Amniotic epithelial cell (primary cell): Measurements from ENCODE around the gene SGCD.

ENCODE experiments used
- DNase-seq: peaks from one replicate; pipeline ENCODE4 v3.0.0-alpha.2; 2010; ENCODE audit warnings: low read depth

The SGCD gene

DNA sequence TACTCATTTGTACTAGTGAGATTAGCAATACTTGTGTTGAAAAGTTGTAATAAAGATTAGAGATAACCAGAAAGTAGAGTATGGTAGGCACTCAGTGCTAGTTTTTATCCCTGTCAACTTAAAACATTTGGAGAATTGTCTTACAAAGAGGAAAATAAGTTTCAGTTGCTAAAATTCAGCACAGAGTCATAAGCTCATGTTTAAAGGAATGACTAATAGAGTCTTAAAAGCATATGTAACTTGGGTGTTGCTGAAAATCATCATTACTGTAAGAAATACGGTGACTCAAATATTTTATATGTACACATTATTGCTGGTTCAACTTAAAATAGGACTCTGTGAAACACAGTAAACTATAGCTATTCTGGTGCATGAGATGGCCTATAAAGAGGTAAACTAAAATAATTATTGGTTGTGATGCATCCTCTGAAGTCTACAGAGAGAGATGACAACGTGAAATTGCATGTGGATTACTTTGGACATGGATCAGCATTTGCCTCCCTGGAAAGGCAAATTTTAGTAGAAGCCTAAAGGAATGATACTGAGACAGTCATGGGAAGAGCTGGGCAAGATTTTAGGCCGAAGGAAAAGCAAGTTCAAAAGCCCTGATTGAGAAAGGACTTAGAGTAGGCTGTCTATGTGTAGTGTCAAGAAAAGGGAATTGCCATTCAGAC is 34.6 kb downstream of the SGCD start:
- DNase-seq = no peak

DNA sequence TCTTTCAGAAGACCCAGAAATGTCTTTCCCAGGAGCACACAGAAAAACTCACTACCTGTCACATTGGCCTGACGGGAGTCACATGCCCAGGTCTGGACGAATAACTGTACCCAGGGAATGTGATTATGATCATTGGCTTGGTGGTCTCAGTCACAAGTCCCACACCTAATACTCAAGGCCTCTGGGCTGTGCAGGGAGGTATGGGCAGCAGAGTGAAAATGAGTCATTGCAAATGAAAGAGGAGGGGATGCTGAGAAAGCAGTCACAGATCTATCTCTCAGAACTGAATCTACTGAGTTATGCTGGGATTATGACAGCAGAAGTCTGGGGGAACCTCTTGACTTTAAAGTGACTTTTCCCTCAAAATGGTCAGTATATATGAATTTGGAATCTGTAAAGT is 36.9 kb downstream of the SGCD start:
- DNase-seq = no peak

DNA sequence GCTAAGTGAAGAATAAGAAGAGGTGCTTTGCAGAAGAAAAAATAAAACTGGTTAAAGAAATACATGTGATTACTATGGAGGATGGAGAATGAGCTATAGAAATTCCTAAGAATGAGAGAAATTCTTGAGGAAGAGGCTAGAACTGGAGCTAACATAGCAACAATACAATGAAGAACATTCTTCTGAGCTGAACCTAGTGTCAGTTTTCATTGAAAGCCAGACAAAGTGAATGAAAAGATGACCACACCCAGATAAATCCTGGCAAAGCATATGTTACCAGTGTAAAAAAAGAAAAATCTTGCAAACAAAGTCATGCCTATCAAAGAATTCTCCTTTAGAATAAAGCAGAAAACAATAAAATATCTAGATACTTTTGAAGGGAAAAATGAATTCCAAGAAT is 39.6 kb downstream of the SGCD start:
- DNase-seq = no peak

DNA sequence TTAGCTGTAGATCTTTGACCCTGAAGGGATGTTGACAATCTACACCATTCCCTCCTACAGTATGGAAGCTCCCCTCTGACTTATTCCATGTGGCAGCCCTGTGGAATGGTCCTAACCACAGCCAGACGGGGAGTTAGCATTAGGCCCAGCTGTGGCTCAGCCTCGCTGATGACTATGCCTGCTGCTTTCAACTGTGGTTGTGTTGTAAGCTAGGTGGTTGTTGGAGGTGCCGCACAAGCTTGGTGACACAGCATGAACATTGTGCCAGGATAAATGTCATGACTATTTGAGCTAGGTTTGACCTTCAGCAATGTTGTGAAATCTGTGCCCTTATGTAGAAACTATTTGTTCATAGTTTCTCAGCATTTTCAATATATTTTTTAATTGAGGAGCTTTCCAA is 40.6 kb downstream of the SGCD start:
- DNase-seq = peak; percentile 10

DNA sequence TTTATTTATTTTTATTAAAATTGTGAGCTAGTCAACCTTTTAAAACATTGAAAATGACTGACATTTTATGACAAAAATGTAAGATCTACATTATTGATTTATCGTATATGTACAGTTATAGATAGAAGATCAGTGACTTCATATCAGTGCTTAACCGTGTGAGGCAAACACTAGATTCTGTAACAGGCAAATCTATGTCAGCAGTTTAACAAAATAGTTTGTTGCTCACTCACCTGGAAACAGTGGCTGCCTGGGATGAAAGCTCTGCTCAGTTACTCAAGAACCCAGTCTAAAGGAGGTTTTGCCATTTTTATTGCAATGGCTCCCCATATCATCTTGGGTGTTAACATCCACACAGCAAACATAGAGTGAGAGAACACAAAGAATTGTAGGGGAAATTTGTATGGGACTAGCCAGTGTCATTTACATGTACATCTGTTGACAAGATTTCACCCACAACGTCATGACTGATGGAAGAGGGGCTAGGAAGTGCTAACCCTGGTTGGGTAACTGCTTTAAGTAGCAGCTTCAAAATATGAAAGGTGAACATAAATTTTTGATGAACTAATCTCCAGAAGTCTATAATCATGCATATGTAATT is 49.0 kb downstream of the SGCD start:
- no peak for DNase-seq

DNA sequence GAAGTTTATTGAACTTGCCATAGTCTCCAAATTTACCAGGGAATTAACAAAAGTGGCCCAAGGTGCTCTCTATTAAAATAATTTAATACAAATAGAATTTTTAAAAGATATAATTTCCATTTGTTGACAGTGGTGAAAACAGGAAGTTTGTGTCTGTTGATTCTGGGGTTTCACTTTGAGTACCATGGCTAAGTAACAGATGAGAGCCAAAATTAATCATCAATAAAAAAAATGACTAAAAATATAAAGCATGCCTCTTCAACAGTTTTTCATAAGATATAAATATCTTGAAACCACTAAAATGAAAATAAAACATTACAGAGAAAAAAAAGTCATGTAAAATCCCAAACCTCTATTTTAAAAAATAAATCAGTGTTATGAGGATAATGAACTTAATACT is 49.8 kb downstream of the SGCD start:
- no peak for DNase-seq

DNA sequence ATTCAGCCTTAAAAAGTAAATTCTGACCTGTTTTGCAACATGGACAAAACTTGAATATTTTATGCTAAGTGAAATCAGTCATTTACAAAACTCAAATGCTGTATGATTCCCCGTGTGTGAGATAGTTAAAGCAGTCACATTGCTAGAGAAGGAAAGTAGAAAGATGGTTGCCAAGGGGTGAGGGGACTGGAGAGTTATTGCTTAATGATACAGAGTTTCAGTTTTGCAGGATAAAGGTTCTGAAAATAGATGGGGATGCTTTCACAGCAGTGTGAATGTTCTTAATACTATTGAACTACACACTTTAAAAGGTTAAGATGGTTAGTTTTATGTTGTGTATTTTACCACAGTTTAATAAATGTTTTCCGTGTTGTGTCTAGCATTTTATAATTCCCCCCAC is 51.2 kb downstream of the SGCD start:
- no peak for DNase-seq

DNA sequence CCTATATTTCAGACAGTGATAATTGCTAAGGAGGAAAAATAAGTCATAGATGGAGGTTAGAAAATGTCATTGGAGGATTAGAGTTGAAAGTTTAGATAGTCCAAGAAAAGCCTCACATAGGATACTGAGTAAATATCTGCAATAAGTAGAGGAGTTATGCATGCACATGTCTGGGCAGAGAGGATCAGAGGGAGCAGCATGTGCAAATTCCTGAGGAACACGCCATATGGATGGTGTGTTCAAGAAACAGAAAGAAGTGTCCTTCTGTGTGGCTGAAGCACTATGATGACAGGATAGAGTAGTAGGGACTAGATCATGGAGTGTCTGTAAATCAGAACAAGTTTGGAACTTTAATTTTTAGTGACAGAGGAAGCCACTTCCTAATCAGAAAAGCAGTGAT is 52.2 kb downstream of the SGCD start:
- no peak for DNase-seq

DNA sequence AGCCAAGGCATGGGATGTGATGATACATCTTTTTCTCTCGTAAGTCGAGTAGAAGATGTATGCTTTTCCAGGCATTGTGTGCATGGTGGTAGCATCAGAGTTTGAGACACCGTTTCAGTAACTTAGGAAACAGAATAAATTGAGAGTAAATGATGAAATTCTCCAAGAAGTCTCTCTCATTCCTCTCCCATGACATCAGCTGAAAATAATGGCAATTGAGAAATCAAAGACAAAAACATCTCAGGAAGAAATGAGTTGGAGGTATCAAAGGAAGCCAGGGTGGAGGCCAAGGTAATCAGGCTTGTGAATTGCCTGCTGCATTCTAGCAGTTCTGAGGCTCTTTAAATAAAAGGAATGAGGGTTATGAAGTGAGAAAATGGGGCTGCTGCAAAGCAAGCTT is 53.9 kb downstream of the SGCD start:
- no peak for DNase-seq

DNA sequence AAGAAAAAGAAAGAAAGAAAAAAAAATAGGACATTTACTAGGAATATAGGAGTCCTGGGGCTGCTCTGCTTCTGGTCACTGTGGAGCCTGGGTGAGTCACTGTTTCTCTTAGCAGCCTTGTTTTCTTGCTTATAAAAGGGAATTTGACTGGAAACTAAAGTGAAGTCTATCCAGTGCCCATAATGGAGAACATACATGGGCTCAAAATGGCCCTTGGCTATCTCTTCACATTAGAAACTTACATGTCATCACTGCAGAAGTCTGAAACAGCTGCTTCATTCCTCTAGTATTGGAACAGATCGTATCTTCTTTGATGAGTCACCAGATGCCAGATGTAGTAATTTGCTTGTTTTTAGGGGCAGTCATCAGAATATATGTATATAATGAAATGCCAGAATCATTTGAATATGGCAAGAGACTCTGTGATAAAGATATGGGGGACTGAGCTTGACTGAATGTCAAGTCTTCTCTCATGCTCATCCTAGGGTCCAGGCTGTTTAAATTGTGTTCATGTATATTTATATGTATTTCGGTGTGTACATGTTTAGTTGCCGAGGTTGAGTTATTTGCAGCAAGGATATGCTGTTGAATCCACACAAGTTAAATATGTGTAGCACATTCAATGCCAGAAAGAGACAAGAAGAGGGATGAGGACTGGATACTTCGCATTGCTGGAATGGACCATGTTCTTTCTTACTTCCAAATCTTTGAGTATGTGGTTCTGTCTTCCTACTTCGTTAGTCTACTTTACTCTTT is 56.7 kb downstream of the SGCD start:
- no peak for DNase-seq

DNA sequence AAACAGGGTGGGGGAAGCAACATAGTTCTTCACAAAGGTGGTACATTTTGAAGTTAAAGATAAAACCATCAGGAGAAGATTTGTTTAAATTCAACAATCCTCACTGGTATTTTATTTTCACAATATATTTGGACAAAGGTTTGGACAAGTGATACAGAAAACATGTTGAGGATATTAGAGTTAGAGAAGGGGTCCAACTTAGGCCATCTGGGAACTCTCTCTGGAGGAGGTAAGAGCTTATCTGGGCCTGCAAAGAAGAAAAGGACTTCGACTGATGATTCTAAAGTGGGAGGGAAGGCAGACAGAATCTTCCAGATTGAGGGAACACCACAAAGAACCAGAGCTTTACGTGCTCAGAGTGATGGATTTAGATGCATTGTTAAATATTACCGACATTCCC is 58.5 kb downstream of the SGCD start:
- no peak for DNase-seq

DNA sequence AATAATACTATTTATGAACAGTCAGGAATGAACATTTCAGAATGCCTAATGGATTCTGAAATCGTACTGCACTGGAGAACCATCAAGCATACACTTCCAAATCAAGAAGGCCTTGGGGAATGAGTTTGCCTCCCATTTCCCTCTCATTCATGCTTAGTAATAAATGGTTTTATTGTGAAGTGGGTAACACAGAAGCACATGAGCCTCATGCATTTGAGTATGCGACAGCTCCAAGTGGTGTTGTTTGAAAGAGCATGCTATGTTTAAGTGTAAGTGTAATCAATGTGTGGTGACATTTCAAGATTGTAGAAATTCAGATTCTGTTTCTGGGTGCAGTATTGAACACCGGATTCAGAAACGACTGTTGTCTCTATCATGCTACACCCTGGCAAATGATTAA is 60.0 kb downstream of the SGCD start:
- DNase-seq = no peak

DNA sequence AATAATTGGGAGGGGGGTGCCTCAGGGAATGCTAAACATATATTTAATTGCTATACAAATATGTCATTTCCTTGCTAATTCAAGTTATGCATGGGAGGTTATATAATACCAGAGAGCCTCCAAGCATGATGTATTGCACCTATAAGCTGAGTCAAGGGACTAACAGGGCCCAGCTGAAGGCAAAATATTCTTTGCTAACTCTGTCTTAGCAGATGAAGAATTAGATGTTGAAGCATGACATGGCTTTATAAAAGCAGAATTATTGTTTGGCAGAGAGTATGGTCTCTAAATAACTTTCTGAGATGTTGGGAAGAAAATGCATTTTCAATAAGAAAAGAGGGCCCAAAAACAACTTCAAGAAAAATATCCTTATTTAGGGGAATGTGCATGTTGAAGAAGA is 60.4 kb downstream of the SGCD start:
- DNase-seq = no peak

DNA sequence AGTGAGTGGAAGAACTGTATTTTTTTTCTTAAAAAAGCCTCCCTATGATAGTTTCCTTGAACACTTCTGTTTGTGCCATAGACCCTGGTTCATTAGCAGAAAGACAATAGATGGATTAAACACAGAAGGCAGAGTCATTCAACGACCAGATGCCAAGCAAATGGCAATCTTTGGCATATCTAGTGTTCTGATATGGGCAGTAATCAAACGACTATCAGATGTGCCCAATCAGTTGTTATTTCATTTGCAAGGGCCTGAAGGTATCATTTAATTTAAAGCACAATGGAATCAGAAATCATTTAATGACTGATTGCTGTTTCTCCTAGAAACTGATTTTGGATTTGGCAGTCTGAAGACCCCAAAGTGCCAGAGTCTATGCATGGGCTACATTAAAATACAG is 61.3 kb downstream of the SGCD start:
- DNase-seq = no peak

DNA sequence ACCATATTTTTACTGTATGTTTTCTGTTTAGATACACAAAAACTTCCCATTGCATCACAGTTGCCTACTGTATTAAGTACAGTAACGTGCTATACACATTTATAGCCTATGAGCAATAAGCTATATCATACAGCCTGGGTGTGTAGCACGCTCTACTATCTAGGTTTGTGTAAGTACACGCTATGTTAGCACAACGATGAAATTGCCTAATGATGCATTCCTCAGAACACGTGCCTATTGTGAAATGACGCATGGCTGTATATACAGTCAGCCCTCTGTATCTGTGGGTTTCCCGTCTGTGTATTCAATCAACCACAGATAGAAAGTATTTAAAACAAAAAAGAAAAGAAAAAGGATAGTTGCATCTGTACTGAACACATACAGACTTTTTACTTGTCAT is 64.2 kb downstream of the SGCD start:
- peak; percentile 25 for DNase-seq

DNA sequence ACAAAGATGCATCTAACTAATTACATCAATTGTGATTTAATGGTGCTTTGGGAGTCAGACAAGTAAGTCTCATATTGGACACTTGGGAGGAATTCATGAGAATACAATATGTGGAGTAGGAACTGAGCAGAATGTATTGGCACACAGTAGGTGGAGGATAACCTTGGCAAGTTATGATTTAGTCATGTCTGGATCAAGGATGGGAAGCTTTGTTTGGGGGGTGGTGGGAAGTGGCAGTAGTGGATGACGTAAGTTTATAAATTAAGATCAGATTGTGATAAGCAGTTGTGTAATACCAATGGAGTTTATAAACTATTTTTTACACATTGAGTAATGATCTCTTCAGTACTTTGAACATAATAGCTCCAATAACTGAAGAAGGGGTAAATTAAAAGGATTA is 67.0 kb downstream of the SGCD start:
- no peak for DNase-seq

DNA sequence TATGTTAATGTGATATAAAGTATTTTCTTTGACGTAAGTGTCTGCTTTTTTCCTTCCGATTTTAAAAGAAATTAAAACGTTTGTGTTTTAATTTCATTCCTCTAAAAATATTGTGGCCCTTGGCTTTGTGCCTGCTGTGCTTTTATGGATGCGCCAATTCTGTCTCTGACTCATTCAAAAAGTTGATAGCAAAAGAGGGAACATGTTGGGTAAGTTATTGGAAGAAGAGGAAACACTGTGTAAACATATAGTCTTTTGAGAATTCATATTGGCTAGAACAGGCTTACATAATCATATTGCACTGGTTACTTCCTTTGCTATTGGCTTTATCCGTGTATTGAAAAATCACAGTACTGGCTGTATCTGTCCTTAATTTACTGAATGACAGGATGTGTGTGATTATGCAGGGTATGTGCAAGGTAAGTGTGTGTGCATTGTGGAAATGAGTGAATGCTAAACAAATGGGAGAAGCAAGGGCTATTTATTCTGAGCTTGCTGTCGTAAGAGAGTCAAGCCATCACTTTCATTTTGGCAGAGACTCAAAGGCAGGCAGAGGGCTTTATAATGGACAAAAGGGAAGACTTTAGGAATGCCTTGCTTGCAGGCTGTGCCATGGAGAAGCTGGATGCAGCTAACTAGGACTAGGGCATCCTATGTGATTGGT is 67.8 kb downstream of the SGCD start:
- no peak for DNase-seq

DNA sequence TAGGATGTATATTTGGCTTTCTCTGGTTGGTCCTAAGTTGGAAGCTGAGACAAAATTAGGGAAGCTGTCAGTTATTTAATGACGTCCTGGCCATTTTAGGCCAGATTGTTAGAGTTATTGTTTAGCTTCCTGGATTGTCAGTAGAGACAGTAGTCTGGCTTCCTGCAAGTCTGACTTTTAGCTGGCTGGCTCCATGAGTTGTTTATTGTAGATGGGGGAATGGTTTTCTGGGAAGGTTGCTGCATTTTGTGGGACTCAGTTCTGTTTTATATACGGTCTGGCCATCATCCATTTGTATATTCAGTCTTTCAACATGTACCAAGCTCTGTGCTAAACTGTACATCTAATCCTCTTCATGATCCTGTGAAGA is 68.3 kb downstream of the SGCD start:
- no peak for DNase-seq

DNA sequence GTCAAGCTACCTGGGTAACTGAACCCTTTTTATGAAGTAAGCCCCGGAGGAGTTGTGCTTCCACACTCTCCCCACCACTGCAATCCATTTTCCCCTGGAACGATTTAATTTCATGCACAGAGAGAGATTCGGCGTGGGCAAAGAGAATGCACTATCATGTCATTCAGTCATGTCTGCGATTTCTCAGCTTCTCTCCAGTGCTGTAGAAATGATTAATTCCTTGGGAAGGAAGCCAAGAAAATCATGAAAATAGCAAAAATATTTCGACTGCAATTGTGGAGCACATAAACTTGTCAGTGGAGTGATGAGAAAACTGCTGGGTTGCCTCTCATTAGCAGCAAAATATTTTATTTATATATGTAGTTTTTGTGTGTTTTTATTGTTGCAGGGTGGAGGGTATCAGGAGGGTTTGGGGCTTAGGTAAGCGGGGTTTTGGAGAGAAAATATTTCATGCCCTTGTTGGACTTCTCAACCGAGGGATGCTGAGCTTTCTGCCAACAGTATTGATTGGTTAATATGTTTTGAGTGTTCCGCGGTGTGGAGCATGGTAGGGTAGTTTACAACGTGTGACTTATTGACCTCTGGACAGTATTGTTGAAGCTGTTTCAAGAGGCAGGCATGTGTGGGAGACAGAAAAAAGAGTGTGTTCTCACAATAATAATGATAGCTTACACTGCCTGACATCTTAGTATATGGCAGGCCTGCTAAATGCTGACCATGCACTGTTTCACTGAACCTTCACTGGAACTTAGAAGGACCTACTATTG is 69.3 kb downstream of the SGCD start:
- no peak for DNase-seq

DNA sequence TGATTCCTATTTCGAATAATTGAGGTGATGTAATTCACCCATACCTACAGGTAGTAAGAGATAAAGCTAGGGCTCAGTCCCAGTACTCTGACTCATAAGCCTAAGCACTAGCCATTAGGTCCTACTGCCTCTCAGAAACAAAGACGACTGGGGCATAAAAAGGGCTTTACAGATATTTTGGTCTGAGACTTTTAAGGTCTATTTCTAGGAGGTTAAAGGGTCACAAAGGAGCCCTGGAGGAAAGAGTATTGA is 69.8 kb downstream of the SGCD start:
- DNase-seq = no peak

DNA sequence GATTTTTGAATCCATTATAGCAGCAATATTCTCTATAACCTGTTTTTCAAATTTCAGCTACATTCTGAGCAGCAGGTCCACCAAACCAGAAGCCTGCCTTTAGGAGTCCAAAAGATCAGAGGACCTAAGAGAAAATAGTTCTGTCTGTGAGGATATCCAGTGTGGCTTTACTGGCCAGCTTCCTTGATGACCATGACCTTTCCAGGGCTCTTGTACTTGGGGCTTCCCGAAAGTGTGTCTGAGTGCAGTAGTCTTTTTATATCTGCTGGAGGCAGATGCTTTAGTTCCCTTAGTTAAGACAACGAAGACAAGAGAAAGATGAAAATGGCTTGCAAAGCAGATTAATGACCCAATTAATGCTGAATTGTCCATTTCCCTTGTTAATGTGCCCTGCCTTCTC is 72.4 kb downstream of the SGCD start:
- no peak for DNase-seq

DNA sequence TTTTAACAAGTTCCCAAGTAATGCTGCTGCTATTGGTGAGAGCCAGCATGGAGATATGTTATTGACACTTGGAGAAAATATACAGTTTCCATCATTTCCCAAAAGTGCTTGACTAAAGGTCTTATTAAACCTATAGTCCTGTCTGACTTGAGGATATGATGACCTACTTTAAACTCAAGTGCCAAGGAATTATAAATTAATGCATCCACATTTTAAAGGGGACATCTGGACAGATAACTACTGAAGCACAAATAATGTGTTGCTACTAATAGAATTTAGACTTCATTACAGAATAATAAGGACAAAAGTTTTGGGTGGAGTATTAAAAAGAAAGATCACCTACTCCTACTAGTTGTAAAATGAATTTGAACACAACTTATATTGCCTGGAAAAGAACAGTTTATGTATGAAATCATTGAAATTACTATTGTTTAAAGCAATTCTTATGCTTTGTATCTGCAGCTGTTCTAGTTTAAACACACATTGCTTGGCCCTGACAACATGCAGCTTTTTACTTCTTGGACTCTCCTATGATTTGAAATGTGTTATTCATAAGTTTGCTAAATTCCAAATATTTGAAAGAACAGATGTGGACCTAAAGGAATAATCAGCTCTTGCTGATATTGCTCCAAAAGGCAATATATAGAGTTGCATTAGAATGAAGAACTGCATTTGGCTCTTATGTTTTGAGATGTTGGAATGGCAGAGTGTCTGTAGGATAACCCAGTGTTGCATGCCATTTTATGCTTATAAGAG is 73.4 kb downstream of the SGCD start:
- no peak for DNase-seq
